ENCODE measurements around the gene NFIA. TPM values are rescaled to one million over a fixed set of nuclear protein-coding genes. Genes with fewer than 3 reads are reported as not detected.

Gene NFIA
- total and polyA plus RNA-seq, 2 of the 13 experiments (the other 11 are each of a cell fraction or from before 2014, with no cell fraction given): 14.7 to 28.5 TPM

DNA sequence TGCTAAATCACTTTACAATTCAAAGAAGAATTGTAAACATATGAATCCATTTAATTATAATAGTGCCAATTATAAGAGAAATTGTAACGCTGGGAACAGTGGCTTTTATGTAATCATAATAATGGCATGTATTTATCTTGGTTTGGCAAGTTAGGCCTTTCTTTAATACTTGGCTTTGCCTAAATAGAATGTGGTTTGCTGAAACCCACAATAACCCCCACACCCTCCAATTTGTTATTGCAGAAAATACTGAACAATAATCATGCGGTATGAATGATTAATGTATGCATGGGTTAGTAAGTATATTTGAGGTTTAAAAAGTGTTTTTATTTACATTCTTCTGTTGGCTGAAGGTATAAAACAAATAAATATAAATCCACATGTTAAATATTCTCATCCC, 138.2 kb downstream of the NFIA start:
- Histone ChIP-seq H3K36me3 (replicated peaks in 1 of 2; ENCODE audit: control insufficient read depth in 1 of 2, insufficient read depth in 2 of 2, low read length in 2 of 2) (no peaks in the 10 kb centered on the region; a peak in 1 of 5 replicates), H3K4me1 (ENCODE audit: insufficient read depth, low read length) (peaks cover 58% of the 10 kb centered on the region), H4K20me1 (ENCODE audit: insufficient read depth, low read length) (no peaks in the 10 kb centered on the region), H3K79me2 (ENCODE audit: insufficient read depth, low read length) (peaks cover 79% of the 10 kb centered on the region), H3K9ac (ENCODE audit: insufficient read depth, low read depth, low read length) (no peak overlapping the region), H2AFZ (ENCODE audit: low read length) (no peak overlapping the region), H3K4me3 (replicated peaks in 1 of 3; ENCODE audit: insufficient read depth in 1 of 3, low read depth in 2 of 3, low read length in 3 of 3) (no peak overlapping the region), H3K27ac (ENCODE audit: extremely low read length, insufficient read depth, low read length) (peak overlapping the region; percentile 55), H3K27me3 (ENCODE audit: control insufficient read depth in 1 of 2, insufficient read depth in 2 of 2, low read length in 2 of 2) (no peaks in the 10 kb centered on the region), H3K4me2 (ENCODE audit: low read depth, low read length) (no peak overlapping the region), H3K9me3 (ENCODE audit: low read length) (no peaks in the 10 kb centered on the region)
- in situ Hi-C loops (cut with HindIII; ENCODE audit: extremely low pct_ligation_motif_present, low pct_unique_long_range_greater_than_20kb): no loop called here
- intact Hi-C loops (cut with micrococcal nuclease; ENCODE audit: unreplicated experiment): no loop called here
- TF ChIP-seq RARA (CRISPR knock-in tag; IDR thresholded peaks at IDR 0.05) (no peak), RFXANK (CRISPR knock-in tag; IDR thresholded peaks at IDR 0.05) (no peak), ATM (IDR thresholded peaks at IDR 0.05; ENCODE audit: borderline replicate concordance) (no peak), U2AF2 (IDR thresholded peaks at IDR 0.05; ENCODE audit: low read depth, low read length) (no peak), IKZF4 (CRISPR knock-in tag; IDR thresholded peaks at IDR 0.05; ENCODE audit: borderline replicate concordance, low read depth, not compliant biosample characterization) (no peak), ZNF101 (CRISPR knock-in tag; IDR thresholded peaks at IDR 0.05; ENCODE audit: borderline replicate concordance, low read depth) (no peak), MAFK (conservative IDR thresholded peaks at IDR 0.05 in 1 of 2, IDR thresholded peaks at IDR 0.05 in 1 of 2; ENCODE audit: low read length in 2 of 2) (no peak), ZEB1 (IDR thresholded peaks at IDR 0.05; ENCODE audit: insufficient replicate concordance, low read depth) (no peak), SRY (CRISPR knock-in tag; IDR thresholded peaks at IDR 0.05) (no peak), JUNB (CRISPR knock-in tag; IDR thresholded peaks at IDR 0.05; ENCODE audit: borderline replicate concordance) (no peak), XBP1 (CRISPR knock-in tag; IDR thresholded peaks at IDR 0.05) (no peak), TOE1 (CRISPR knock-in tag; IDR thresholded peaks at IDR 0.05) (no peak), TSC22D2 (CRISPR knock-in tag; IDR thresholded peaks at IDR 0.05; ENCODE audit: borderline replicate concordance) (no peak), PTBP1 (IDR thresholded peaks at IDR 0.05; ENCODE audit: low read depth, low read length, poor library complexity, severe bottlenecking) (no peak), NKX3-1 (CRISPR knock-in tag; IDR thresholded peaks at IDR 0.05) (no peak), ZNF75D (CRISPR knock-in tag; IDR thresholded peaks at IDR 0.05; ENCODE audit: borderline replicate concordance) (no peak), ZNF792 (CRISPR knock-in tag; IDR thresholded peaks at IDR 0.05) (no peak), CBX2 (IDR thresholded peaks at IDR 0.05; ENCODE audit: low read depth, low read length) (no peak), CBX2 (CRISPR knock-in tag; IDR thresholded peaks at IDR 0.05; ENCODE audit: low read depth) (no peak)
- no peak for FAIRE-seq
- ChIA-PET CTCF (ENCODE audit: low intra/inter-chr PET ratio, low total read pairs) (no interaction called here), POLR2A (no interaction called here)
- no TSS peak for BruUV-seq (replicated peaks)
- 95% methylated on average over 2 of the region's 2 CpGs for WGBS (ENCODE audit: low lambda C conversion rate)
- DNase-seq (ENCODE audit: low spot score): no peak
- no peak for ATAC-seq
